HCT116 (cell line): Measurements from ENCODE around the gene SHISAL1. TPM values are rescaled to one million over a fixed set of nuclear protein-coding genes. Genes with fewer than 3 reads are reported as not detected.

Source experiments
- ATAC-seq: fragments of 200-7000 bp; cut with Tn5 transposase; 2 replicates; pipeline ENCODE4 v1.9.1; 2020; ENCODE audit warnings: mild to moderate bottlenecking, moderate library complexity
- BruUV-seq: library from RNA; stranded (reverse); fragments of 400-500 nt; replicated peaks from 2 replicates; lab custom pipeline; 2021; lab: Mats Ljungman, UMichigan
- CTCF ChIA-PET: fragments of 300-600 bp; sonication (Branson Sonifier 250); formaldehyde crosslinking; loops from one replicate; lab custom pipeline; 2021; ENCODE audit warnings: antibody characterized with exemption; lab: Charles Lee
- POLR2A ChIA-PET: fragments of 300-600, 350-600 bp; sonication (Branson Sonifier 250); formaldehyde crosslinking; loops from one replicate; lab custom pipeline; 2021; ENCODE audit warnings: antibody characterized with exemption; lab: Charles Lee
- RAD21 ChIA-PET, 2 experiments: fragments of 300-600 bp; sonication (Branson Sonifier 250); formaldehyde crosslinking; loops; one replicate each; lab custom pipeline; 2023; ENCODE audit warnings: low total read pairs in 2 of 2; ENCODE audit not compliant: uncharacterized antibody in 2 of 2, unreplicated experiment in 2 of 2, low non-redundant PET in 1 of 2; lab: Charles Lee
- DNase-seq: peaks from one replicate; pipeline ENCODE4 v3.0.0-alpha.2; 2010; ENCODE audit warnings: low read depth, low spot score
- H2AFZ ChIP-seq: fragments of 200-600 bp; shearing (Covaris generic), sonication (generic); 2 replicates; pipeline ENCODE4 v1.6.1; 2017; ENCODE audit warnings: low read depth, mixed run types, mixed read lengths, antibody characterized with exemption, low read length; ENCODE audit not compliant: poor library complexity, severe bottlenecking
- H3K27ac ChIP-seq: 2 replicates; pipeline ENCODE4 v1.5.1; 2012; ENCODE audit warnings: low read depth, low read length
- H3K27me3 ChIP-seq: fragments of 200-600 bp; sonication (generic); 2 replicates; pipeline ENCODE4 v1.6.1; 2016; ENCODE audit warnings: mixed run types, low read length, mixed read lengths; ENCODE audit not compliant: insufficient read depth
- H3K36me3 ChIP-seq, 2 experiments: fragments of 200-500 bp in 1 of 2; fragments of 200-600 bp in 1 of 2; sonication (Bioruptor generic) in 1 of 2; sonication (generic) in 1 of 2; 2 replicates each; pipeline versions ENCODE4 v1.5.1 to v1.6.1; 2014 to 2016; ENCODE audit warnings: low read length in 2 of 2, inconsistent platforms in 1 of 2, mixed read lengths in 1 of 2, mixed run types in 1 of 2; ENCODE audit not compliant: insufficient read depth in 2 of 2, control insufficient read depth in 1 of 2
- H3K4me1 ChIP-seq, 2 experiments: fragments of 200-600 bp in 1 of 2; sonication (generic) in 1 of 2; 2 replicates each; pipeline versions ENCODE4 v1.5.1 to v1.6.1; 2012 to 2017; ENCODE audit warnings: low read length in 2 of 2, inconsistent platforms in 1 of 2, mild to moderate bottlenecking in 1 of 2, mixed read lengths in 1 of 2, mixed run types in 1 of 2, moderate library complexity in 1 of 2; ENCODE audit not compliant: insufficient read depth in 2 of 2, control insufficient read depth in 1 of 2
- H3K4me2 ChIP-seq: fragments of 200-600 bp; sonication (generic); 2 replicates; pipeline ENCODE4 v1.6.1; 2017; ENCODE audit warnings: mixed run types, low read length, mixed read lengths
- H3K4me3 ChIP-seq, 2 experiments: fragments of 200-600 bp in 1 of 2; sonication (generic) in 1 of 2; replicated peaks in 1 of 2; 2 replicates each; pipeline ENCODE4 v1.5.1; 2011 to 2016; ENCODE audit warnings: low read length in 2 of 2, control low read depth in 1 of 2, low read depth in 1 of 2, mild to moderate bottlenecking in 1 of 2, mixed read lengths in 1 of 2, mixed run types in 1 of 2
- H3K79me2 ChIP-seq: fragments of 200-600 bp; sonication (generic); 2 replicates; pipeline ENCODE4 v1.6.1; 2017; ENCODE audit warnings: mild to moderate bottlenecking, mixed run types, low read length, moderate library complexity, mixed read lengths; ENCODE audit not compliant: insufficient read depth
- H3K9ac ChIP-seq: fragments of 200-600 bp; sonication (generic); 2 replicates; pipeline ENCODE4 v1.6.1; 2016; ENCODE audit warnings: low read length, mixed read lengths
- H3K9me2 ChIP-seq: fragments of 200-600 bp; sonication (generic), shearing (Covaris generic); 2 replicates; pipeline ENCODE4 v1.6.1; 2017; ENCODE audit warnings: mixed run types, mild to moderate bottlenecking, moderate library complexity; ENCODE audit not compliant: insufficient read depth
- H3K9me3 ChIP-seq, 2 experiments: fragments of 200-500 bp in 1 of 2; fragments of 200-600 bp in 1 of 2; sonication (Bioruptor generic) in 1 of 2; sonication (generic) in 1 of 2; 2 replicates each; pipeline ENCODE4 v1.6.1; 2014 to 2017; ENCODE audit warnings: low read length in 2 of 2, mixed read lengths in 2 of 2, inconsistent platforms in 1 of 2, low read depth in 1 of 2, mild to moderate bottlenecking in 1 of 2, mixed run types in 1 of 2, moderate library complexity in 1 of 2; ENCODE audit not compliant: control insufficient read depth in 1 of 2, insufficient read depth in 1 of 2
- H4K20me1 ChIP-seq: fragments of 200-600 bp; sonication (generic), shearing (Covaris generic); 2 replicates; pipeline ENCODE4 v1.6.1; 2017; ENCODE audit warnings: mixed run types, mild to moderate bottlenecking, moderate library complexity; ENCODE audit not compliant: insufficient read depth
- SP1 ChIP-seq: IDR thresholded peaks from 2 replicates; pipeline ENCODE4 v1.6.1; 2012; ENCODE audit warnings: low read depth
- intact Hi-C: fragments of 100-400 bp; cut with micrococcal nuclease; formaldehyde crosslinking; loops from 2 replicates; pipeline ENCODE4 v1.10.0; 2022
- total RNA-seq: library from RNA; stranded (reverse); gene quantifications from one replicate; pipeline ENCODE4 v1.2.1, GENCODE V29; 2021; ENCODE audit not compliant: unreplicated experiment
- TF ChIP-seq, protein P1 (sequence below): IDR thresholded peaks from 2 replicates; pipeline ENCODE4 v1.6.1; 2012
- TF ChIP-seq, protein P2 (sequence below): IDR thresholded peaks from 2 replicates; pipeline ENCODE4 v1.6.1; 2011; ENCODE audit warnings: mild to moderate bottlenecking, low read length, moderate library complexity; ENCODE audit not compliant: insufficient replicate concordance; ENCODE audit errors: extremely low read depth
- TF ChIP-seq, protein P3 (sequence below): IDR thresholded peaks from 2 replicates; pipeline ENCODE4 v1.6.1; 2012; ENCODE audit warnings: low read depth

The SHISAL1 gene
- total RNA-seq, 1 experiment from 2014 or later: not detected

GRCh38 chr22:44319685-44320084 lies 6.9 kb upstream of the SHISAL1 start:
- DNase-seq (no peak), ATAC-seq (no peak)
- no peak overlapping the region for H3K9ac ChIP-seq
- H3K27ac ChIP-seq: no peak overlapping the region
- no peaks in the 10 kb centered on the region for H3K79me2 ChIP-seq
- no peak overlapping the region for H2AFZ ChIP-seq
- no peaks in the 10 kb centered on the region for H4K20me1 ChIP-seq
- H3K4me2 ChIP-seq: no peak overlapping the region
- RAD21 ChIA-PET: no interaction called here
- intact Hi-C loops: no loop called here
- H3K27me3 ChIP-seq: no peaks in the 10 kb centered on the region
- H3K9me3 ChIP-seq: no peaks in the 10 kb centered on the region
- POLR2A ChIA-PET: no interaction called here
- TF ChIP-seq, protein P1, sequence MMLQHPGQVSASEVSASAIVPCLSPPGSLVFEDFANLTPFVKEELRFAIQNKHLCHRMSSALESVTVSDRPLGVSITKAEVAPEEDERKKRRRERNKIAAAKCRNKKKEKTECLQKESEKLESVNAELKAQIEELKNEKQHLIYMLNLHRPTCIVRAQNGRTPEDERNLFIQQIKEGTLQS: no peak
- TF ChIP-seq SP1: no peak
- H3K4me1 ChIP-seq: no peaks in the 10 kb centered on the region
- H3K9me2 ChIP-seq: no peaks in the 10 kb centered on the region
- CTCF ChIA-PET: no interaction called here
- H3K36me3 ChIP-seq: no peaks in the 10 kb centered on the region
- BruUV-seq: no TSS peak
- H3K4me3 ChIP-seq: no peak overlapping the region

DNA sequence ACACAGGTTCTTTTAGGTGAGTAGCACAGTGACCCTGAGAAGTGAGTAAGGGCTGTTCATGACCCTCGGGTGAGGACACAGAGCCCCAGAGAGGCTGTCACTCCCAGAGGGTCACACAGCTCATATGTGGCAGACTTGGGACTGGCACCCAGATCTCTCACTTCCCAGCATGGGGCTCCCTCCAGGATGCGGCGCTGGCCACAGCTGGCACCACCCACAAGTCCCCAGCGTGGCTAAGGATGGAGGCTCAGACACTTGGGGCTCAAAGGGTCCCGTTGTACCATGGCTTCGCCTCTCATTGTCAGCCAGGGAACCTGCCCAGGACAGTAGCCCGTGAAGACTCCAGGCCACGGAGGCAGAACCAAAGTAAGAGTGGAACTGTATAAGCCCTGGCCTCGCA lies 6.0 kb upstream of the SHISAL1 start:
- H3K9ac ChIP-seq: no peak overlapping the region
- H2AFZ ChIP-seq: no peak overlapping the region
- no peaks in the 10 kb centered on the region for H3K79me2 ChIP-seq
- ChIA-PET POLR2A (no interaction called here), CTCF (no interaction called here), RAD21 (no interaction called here)
- ATAC-seq (no peak), DNase-seq (no peak)
- H4K20me1 ChIP-seq: no peaks in the 10 kb centered on the region
- H3K9me3 ChIP-seq: no peaks in the 10 kb centered on the region
- H3K9me2 ChIP-seq: no peaks in the 10 kb centered on the region
- intact Hi-C loops: no loop called here
- H3K4me3 ChIP-seq: no peak overlapping the region
- no peaks in the 10 kb centered on the region for H3K27me3 ChIP-seq
- TF ChIP-seq, protein P2, sequence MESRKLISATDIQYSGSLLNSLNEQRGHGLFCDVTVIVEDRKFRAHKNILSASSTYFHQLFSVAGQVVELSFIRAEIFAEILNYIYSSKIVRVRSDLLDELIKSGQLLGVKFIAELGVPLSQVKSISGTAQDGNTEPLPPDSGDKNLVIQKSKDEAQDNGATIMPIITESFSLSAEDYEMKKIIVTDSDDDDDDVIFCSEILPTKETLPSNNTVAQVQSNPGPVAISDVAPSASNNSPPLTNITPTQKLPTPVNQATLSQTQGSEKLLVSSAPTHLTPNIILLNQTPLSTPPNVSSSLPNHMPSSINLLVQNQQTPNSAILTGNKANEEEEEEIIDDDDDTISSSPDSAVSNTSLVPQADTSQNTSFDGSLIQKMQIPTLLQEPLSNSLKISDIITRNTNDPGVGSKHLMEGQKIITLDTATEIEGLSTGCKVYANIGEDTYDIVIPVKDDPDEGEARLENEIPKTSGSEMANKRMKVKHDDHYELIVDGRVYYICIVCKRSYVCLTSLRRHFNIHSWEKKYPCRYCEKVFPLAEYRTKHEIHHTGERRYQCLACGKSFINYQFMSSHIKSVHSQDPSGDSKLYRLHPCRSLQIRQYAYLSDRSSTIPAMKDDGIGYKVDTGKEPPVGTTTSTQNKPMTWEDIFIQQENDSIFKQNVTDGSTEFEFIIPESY: no peak
- TF ChIP-seq, protein P3, sequence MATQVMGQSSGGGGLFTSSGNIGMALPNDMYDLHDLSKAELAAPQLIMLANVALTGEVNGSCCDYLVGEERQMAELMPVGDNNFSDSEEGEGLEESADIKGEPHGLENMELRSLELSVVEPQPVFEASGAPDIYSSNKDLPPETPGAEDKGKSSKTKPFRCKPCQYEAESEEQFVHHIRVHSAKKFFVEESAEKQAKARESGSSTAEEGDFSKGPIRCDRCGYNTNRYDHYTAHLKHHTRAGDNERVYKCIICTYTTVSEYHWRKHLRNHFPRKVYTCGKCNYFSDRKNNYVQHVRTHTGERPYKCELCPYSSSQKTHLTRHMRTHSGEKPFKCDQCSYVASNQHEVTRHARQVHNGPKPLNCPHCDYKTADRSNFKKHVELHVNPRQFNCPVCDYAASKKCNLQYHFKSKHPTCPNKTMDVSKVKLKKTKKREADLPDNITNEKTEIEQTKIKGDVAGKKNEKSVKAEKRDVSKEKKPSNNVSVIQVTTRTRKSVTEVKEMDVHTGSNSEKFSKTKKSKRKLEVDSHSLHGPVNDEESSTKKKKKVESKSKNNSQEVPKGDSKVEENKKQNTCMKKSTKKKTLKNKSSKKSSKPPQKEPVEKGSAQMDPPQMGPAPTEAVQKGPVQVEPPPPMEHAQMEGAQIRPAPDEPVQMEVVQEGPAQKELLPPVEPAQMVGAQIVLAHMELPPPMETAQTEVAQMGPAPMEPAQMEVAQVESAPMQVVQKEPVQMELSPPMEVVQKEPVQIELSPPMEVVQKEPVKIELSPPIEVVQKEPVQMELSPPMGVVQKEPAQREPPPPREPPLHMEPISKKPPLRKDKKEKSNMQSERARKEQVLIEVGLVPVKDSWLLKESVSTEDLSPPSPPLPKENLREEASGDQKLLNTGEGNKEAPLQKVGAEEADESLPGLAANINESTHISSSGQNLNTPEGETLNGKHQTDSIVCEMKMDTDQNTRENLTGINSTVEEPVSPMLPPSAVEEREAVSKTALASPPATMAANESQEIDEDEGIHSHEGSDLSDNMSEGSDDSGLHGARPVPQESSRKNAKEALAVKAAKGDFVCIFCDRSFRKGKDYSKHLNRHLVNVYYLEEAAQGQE: no peak
- no peaks in the 10 kb centered on the region for H3K4me1 ChIP-seq
- H3K27ac ChIP-seq: no peak overlapping the region
- H3K36me3 ChIP-seq: no peaks in the 10 kb centered on the region
- no peak overlapping the region for H3K4me2 ChIP-seq
- BruUV-seq: no TSS peak
